ENCODE results near the gene CTCF.
A peak's percentile ranks its signal among the peaks of the same experiment; 100 is the strongest.

Gene CTCF

GRCh38 chr16:67549936-67550335, 12.4 kb upstream of the CTCF start:
- no peaks in the 10 kb centered on the region for H3K79me2 ChIP-seq (ENCODE audit: control insufficient read depth, insufficient read depth, low read length, unreplicated experiment)
- peaks cover 10% of the 10 kb centered on the region for H3K4me1 ChIP-seq (ENCODE audit: control insufficient read depth, insufficient read depth, low read length, unreplicated experiment)
- H3K27ac ChIP-seq (ENCODE audit: low read depth, low read length), result no peak overlapping the region
- H3K36me3 ChIP-seq (ENCODE audit: insufficient read depth, low read length), result no peaks in the 10 kb centered on the region; the same call in 1 of the 2 replicates
- H2AFZ ChIP-seq (ENCODE audit: low read length, unreplicated experiment), result no peak overlapping the region
- H3K4me3 ChIP-seq (ENCODE audit: low read depth, low read length), result no peak overlapping the region
- no peaks in the 10 kb centered on the region for H3K27me3 ChIP-seq (ENCODE audit: insufficient read depth, low read length)

GRCh38 chr16:67551091-67551490, 11.2 kb upstream of the CTCF start:
- no peaks in the 10 kb centered on the region for H3K79me2 ChIP-seq (ENCODE audit: control insufficient read depth, insufficient read depth, low read length, unreplicated experiment)
- H3K4me1 ChIP-seq (ENCODE audit: control insufficient read depth, insufficient read depth, low read length, unreplicated experiment), result peaks cover 18% of the 10 kb centered on the region
- no peak overlapping the region for H3K27ac ChIP-seq (ENCODE audit: low read depth, low read length)

GRCh38 chr16:67551972-67552371, 10.4 kb upstream of the CTCF start:
- no peaks in the 10 kb centered on the region for H3K79me2 ChIP-seq (ENCODE audit: control insufficient read depth, insufficient read depth, low read length, unreplicated experiment)
- H3K27me3 ChIP-seq (ENCODE audit: insufficient read depth, low read length), result no peaks in the 10 kb centered on the region
- H2AFZ ChIP-seq (ENCODE audit: low read length, unreplicated experiment), result no peak overlapping the region
- H3K4me3 ChIP-seq (ENCODE audit: low read depth, low read length), result no peak overlapping the region
- peaks cover 22% of the 10 kb centered on the region for H3K4me1 ChIP-seq (ENCODE audit: control insufficient read depth, insufficient read depth, low read length, unreplicated experiment)
- no peaks in the 10 kb centered on the region for H3K36me3 ChIP-seq (ENCODE audit: insufficient read depth, low read length)
- H3K27ac ChIP-seq (ENCODE audit: low read depth, low read length), result no peak overlapping the region

More at GRCh38 chr16:67551091-67551490, 11.2 kb upstream of the CTCF start:
- no peak overlapping the region for H3K4me3 ChIP-seq (ENCODE audit: low read depth, low read length)
- H3K27me3 ChIP-seq (ENCODE audit: insufficient read depth, low read length), result no peaks in the 10 kb centered on the region
- no peaks in the 10 kb centered on the region; the same call in 1 of the 2 replicates for H3K36me3 ChIP-seq (ENCODE audit: insufficient read depth, low read length)
- H2AFZ ChIP-seq (ENCODE audit: low read length, unreplicated experiment), result no peak overlapping the region

GRCh38 chr16:67552476-67552875, 9.8 kb upstream of the CTCF start:
- no peak overlapping the region for H3K4me3 ChIP-seq (ENCODE audit: low read depth, low read length)
- H3K27ac ChIP-seq (ENCODE audit: low read depth, low read length), result no peak overlapping the region
- no peaks in the 10 kb centered on the region for H3K79me2 ChIP-seq (ENCODE audit: control insufficient read depth, insufficient read depth, low read length, unreplicated experiment)
- no peaks in the 10 kb centered on the region for H3K27me3 ChIP-seq (ENCODE audit: insufficient read depth, low read length)
- no peak overlapping the region for H2AFZ ChIP-seq (ENCODE audit: low read length, unreplicated experiment)
- H3K36me3 ChIP-seq (ENCODE audit: insufficient read depth, low read length), result no peaks in the 10 kb centered on the region
- H3K4me1 ChIP-seq (ENCODE audit: control insufficient read depth, insufficient read depth, low read length, unreplicated experiment), result peaks cover 22% of the 10 kb centered on the region

GRCh38 chr16:67555795-67556212, 6.5 kb upstream of the CTCF start:
- Histone ChIP-seq H3K4me1 (ENCODE audit: control insufficient read depth, insufficient read depth, low read length, unreplicated experiment) (peaks cover 22% of the 10 kb centered on the region), H3K4me3 (ENCODE audit: low read depth, low read length) (no peak overlapping the region), H3K27ac (ENCODE audit: low read depth, low read length) (peak overlapping the region; percentile 82), H2AFZ (ENCODE audit: low read length, unreplicated experiment) (no peak overlapping the region), H3K79me2 (ENCODE audit: control insufficient read depth, insufficient read depth, low read length, unreplicated experiment) (peaks cover under 1% of the 10 kb centered on the region), H3K36me3 (ENCODE audit: insufficient read depth, low read length) (no peaks in the 10 kb centered on the region), H3K27me3 (ENCODE audit: insufficient read depth, low read length) (no peaks in the 10 kb centered on the region)

GRCh38 chr16:67558859-67559258, 3.5 kb upstream of the CTCF start:
- Histone ChIP-seq H2AFZ (ENCODE audit: low read length, unreplicated experiment) (no peak overlapping the region), H3K27me3 (ENCODE audit: insufficient read depth, low read length) (no peaks in the 10 kb centered on the region), H3K27ac (ENCODE audit: low read depth, low read length) (no peak overlapping the region), H3K79me2 (ENCODE audit: control insufficient read depth, insufficient read depth, low read length, unreplicated experiment) (peaks cover 11% of the 10 kb centered on the region), H3K36me3 (ENCODE audit: insufficient read depth, low read length) (no peaks in the 10 kb centered on the region), H3K4me1 (ENCODE audit: control insufficient read depth, insufficient read depth, low read length, unreplicated experiment) (peaks cover 22% of the 10 kb centered on the region), H3K4me3 (ENCODE audit: low read depth, low read length) (no peak overlapping the region)

- Histone ChIP-seq H3K79me2 (ENCODE audit: control insufficient read depth, insufficient read depth, low read length, unreplicated experiment) (peaks cover 32% of the 10 kb centered on the region), H3K27me3 (ENCODE audit: insufficient read depth, low read length) (no peaks in the 10 kb centered on the region), H3K4me3 (ENCODE audit: low read depth, low read length) (peak overlapping the region; percentile 89), H2AFZ (ENCODE audit: low read length, unreplicated experiment) (no peak overlapping the region), H3K27ac (ENCODE audit: low read depth, low read length) (no peak overlapping the region), H3K36me3 (ENCODE audit: insufficient read depth, low read length) (no peaks in the 10 kb centered on the region), H3K4me1 (ENCODE audit: control insufficient read depth, insufficient read depth, low read length, unreplicated experiment) (peaks cover 18% of the 10 kb centered on the region)
Measured at GRCh38 chr16:67560827-67561342, 1.4 kb upstream of the CTCF start.

GRCh38 chr16:67561501-67561823, 864 bp upstream of the CTCF start:
- Histone ChIP-seq H2AFZ (ENCODE audit: low read length, unreplicated experiment) (peak overlapping the region; percentile 84), H3K27me3 (ENCODE audit: insufficient read depth, low read length) (no peaks in the 10 kb centered on the region), H3K36me3 (ENCODE audit: insufficient read depth, low read length) (no peaks in the 10 kb centered on the region), H3K4me1 (ENCODE audit: control insufficient read depth, insufficient read depth, low read length, unreplicated experiment) (peaks cover 13% of the 10 kb centered on the region), H3K79me2 (ENCODE audit: control insufficient read depth, insufficient read depth, low read length, unreplicated experiment) (peaks cover 37% of the 10 kb centered on the region), H3K4me3 (ENCODE audit: low read depth, low read length) (peak overlapping the region; percentile 89), H3K27ac (ENCODE audit: low read depth, low read length) (peak overlapping the region; percentile 94)

- Histone ChIP-seq H3K27ac (ENCODE audit: low read depth, low read length) (peak overlapping the region; percentile 94), H3K36me3 (ENCODE audit: insufficient read depth, low read length) (no peaks in the 10 kb centered on the region), H3K27me3 (ENCODE audit: insufficient read depth, low read length) (no peaks in the 10 kb centered on the region), H3K4me1 (ENCODE audit: control insufficient read depth, insufficient read depth, low read length, unreplicated experiment) (peaks cover 13% of the 10 kb centered on the region), H3K4me3 (ENCODE audit: low read depth, low read length) (peak overlapping the region; percentile 89), H3K79me2 (ENCODE audit: control insufficient read depth, insufficient read depth, low read length, unreplicated experiment) (peaks cover 42% of the 10 kb centered on the region), H2AFZ (ENCODE audit: low read length, unreplicated experiment) (peak overlapping the region; percentile 84)
Measured at GRCh38 chr16:67561824-67562525, 351 bp upstream of the CTCF start.

GRCh38 chr16:67562918-67563707, 787 bp downstream of the CTCF start:
- Histone ChIP-seq H2AFZ (ENCODE audit: low read length, unreplicated experiment) (peak overlapping the region; percentile 90), H3K36me3 (ENCODE audit: insufficient read depth, low read length) (no peaks in the 10 kb centered on the region), H3K27me3 (ENCODE audit: insufficient read depth, low read length) (no peaks in the 10 kb centered on the region), H3K27ac (ENCODE audit: low read depth, low read length) (peak overlapping the region; percentile 98), H3K79me2 (ENCODE audit: control insufficient read depth, insufficient read depth, low read length, unreplicated experiment) (peaks cover 52% of the 10 kb centered on the region), H3K4me1 (ENCODE audit: control insufficient read depth, insufficient read depth, low read length, unreplicated experiment) (peaks cover 13% of the 10 kb centered on the region), H3K4me3 (ENCODE audit: low read depth, low read length) (peak overlapping the region; percentile 89)

All from ACC112 (cell line).